NCI-H2227 (cell line): ENCODE measurements around the gene ASCC3.
A peak's percentile ranks its signal among the peaks of the same experiment; 100 is the strongest.

Experiments used
- DNase-seq: peaks from one replicate; lab custom pipeline; 2025; ENCODE audit not compliant: unreplicated experiment; lab: John Stamatoyannopoulos, UW

Gene ASCC3

GRCh38 chr6:100509101-100509500, 372.0 kb downstream of the ASCC3 start:
- DNase-seq = no peak

GRCh38 chr6:100506651-100507050, 374.5 kb downstream of the ASCC3 start:
- DNase-seq = no peak

GRCh38 chr6:100504786-100505737, 376.1 kb downstream of the ASCC3 start:
- DNase-seq = no peak

GRCh38 chr6:100503043-100503705, 378.0 kb downstream of the ASCC3 start:
- DNase-seq = no peak

- no peak for DNase-seq
Observed at GRCh38 chr6:100493206-100493888, 387.8 kb downstream of the ASCC3 start.

GRCh38 chr6:100491952-100492670, 389.0 kb downstream of the ASCC3 start:
- DNase-seq = peak; percentile 3

GRCh38 chr6:100490065-100490464, 391.1 kb downstream of the ASCC3 start:
- DNase-seq = no peak

- no peak for DNase-seq
Observed at GRCh38 chr6:100488244-100488643, 392.9 kb downstream of the ASCC3 start.

- no peak for DNase-seq
Observed at GRCh38 chr6:100487638-100488037, 393.5 kb downstream of the ASCC3 start.

GRCh38 chr6:100485268-100485667, 395.9 kb downstream of the ASCC3 start:
- no peak for DNase-seq

- no peak for DNase-seq
Observed at GRCh38 chr6:100484474-100484873, 396.7 kb downstream of the ASCC3 start.

- no peak for DNase-seq
Observed at GRCh38 chr6:100482698-100483097, 398.4 kb downstream of the ASCC3 start.

- DNase-seq = peak; percentile 40
Observed at GRCh38 chr6:100479179-100480035, 401.7 kb downstream of the ASCC3 start.

- DNase-seq = no peak
Observed at GRCh38 chr6:100475554-100476320, 405.4 kb downstream of the ASCC3 start.

GRCh38 chr6:100473182-100473581, 407.9 kb downstream of the ASCC3 start:
- no peak for DNase-seq

GRCh38 chr6:100472674-100473073, 408.5 kb downstream of the ASCC3 start:
- DNase-seq = peak; percentile 35

- DNase-seq = no peak
Observed at GRCh38 chr6:100470422-100471120, 410.6 kb downstream of the ASCC3 start.

- no peak for DNase-seq
Observed at GRCh38 chr6:100469101-100469859, 411.8 kb downstream of the ASCC3 start.
